Suprapubic skin (tissue), 4 donors: ENCODE data around the gene COP1. TPM values are rescaled to one million over a fixed set of nuclear protein-coding genes. Genes with fewer than 3 reads are reported as not detected.

ENCODE experiments used
- DNase-seq, 2 donors: peaks; one replicate each; pipeline ENCODE4 v3.0.0-alpha.2; 2019; ENCODE audit warnings: low spot score in 2 of 2
- H3K27ac ChIP-seq: fragments of 200-600 bp; sonication (generic); one replicate; pipeline ENCODE4 v1.5.1; 2019
- H3K27me3 ChIP-seq: fragments of 200-600 bp; sonication (generic); one replicate; pipeline ENCODE4 v1.5.1; 2019
- H3K36me3 ChIP-seq: fragments of 200-600 bp; sonication (generic); one replicate; pipeline ENCODE4 v1.5.1; 2019
- H3K4me1 ChIP-seq: fragments of 200-600 bp; sonication (generic); one replicate; pipeline ENCODE4 v1.5.1; 2019
- H3K4me3 ChIP-seq: fragments of 200-600 bp; sonication (generic); one replicate; pipeline ENCODE4 v1.5.1; 2019; ENCODE audit warnings: mild to moderate bottlenecking
- H3K9me3 ChIP-seq: fragments of 200-600 bp; sonication (generic); one replicate; pipeline ENCODE4 v1.5.1; 2019
- EP300 ChIP-seq: sonication (generic); formaldehyde crosslinking; IDR thresholded peaks from one replicate; pipeline ENCODE4 v1.6.1; 2017; ENCODE audit warnings: antibody characterized with exemption
- POLR2A ChIP-seq, 2 donors: fragments of 450-650 bp; IDR thresholded peaks; one replicate each; pipeline ENCODE4 v1.6.1; 2017; ENCODE audit warnings: antibody characterized with exemption in 2 of 2, mild to moderate bottlenecking in 2 of 2, moderate library complexity in 2 of 2
- POLR2AphosphoS5 ChIP-seq, 3 donors: sonication (generic); formaldehyde crosslinking; IDR thresholded peaks; one replicate each; pipeline ENCODE4 v1.6.1; 2017; ENCODE audit warnings: antibody characterized with exemption in 3 of 3
- WGBS: methylation state at CpG from one replicate; pipeline ENCODE4 v1.1.5; 2018; 5-methylcytosine and 5-hydroxymethylcytosine counted together
- total RNA-seq, 4 donors: library from RNA; depleted of rRNA; stranded (reverse); fragments of >200 nt; gene quantifications; one replicate each; pipeline ENCODE4 v1.1.0, GENCODE V29; 2016
- TF ChIP-seq, protein P1 (sequence below), 2 donors: fragments of 200-600 bp in 1 of 2; fragments of 450-650 bp in 1 of 2; sonication (generic) in 1 of 2; IDR thresholded peaks; one replicate each; pipeline ENCODE4 v1.5.1; 2016 to 2019; ENCODE audit warnings: antibody characterized with exemption in 2 of 2, mild to moderate bottlenecking in 1 of 2, moderate library complexity in 1 of 2

COP1 gene
- total RNA-seq, 4 donors from 2014 or later = 33.2 to 84.1 (median 52.3) TPM

DNA sequence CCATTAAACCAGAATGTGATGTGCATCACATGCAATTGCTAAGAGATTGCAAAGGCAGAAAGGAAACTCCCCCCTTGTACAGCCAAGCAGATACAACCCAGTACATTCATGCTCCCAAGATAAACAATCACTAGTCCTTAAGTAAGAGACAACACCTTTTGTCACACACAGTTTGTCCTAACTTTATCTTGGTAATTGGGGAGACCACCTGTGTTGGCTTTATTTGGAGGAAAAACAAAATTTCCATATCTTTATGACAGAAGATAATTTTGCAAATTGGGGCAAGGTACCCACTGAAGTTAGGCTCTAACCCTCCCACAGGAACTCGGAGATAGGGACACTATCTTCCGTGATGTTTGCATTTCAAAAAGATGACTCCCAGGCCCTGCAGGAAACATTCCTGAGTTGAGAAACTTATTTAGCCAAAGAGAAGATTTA lies 288.7 kb downstream of the COP1 start:
- Histone ChIP-seq H3K36me3 (no peaks in the 10 kb centered on the region), H3K9me3 (no peaks in the 10 kb centered on the region), H3K4me3 (no peak overlapping the region), H3K27me3 (no peaks in the 10 kb centered on the region), H3K27ac (no peak overlapping the region), H3K4me1 (no peaks in the 10 kb centered on the region)
- TF ChIP-seq POLR2A (IDR thresholded peaks at IDR 0.05) (no peak), POLR2AphosphoS5 (IDR thresholded peaks at IDR 0.05) (no peak), EP300 (no peak)
- TF ChIP-seq, protein P1, sequence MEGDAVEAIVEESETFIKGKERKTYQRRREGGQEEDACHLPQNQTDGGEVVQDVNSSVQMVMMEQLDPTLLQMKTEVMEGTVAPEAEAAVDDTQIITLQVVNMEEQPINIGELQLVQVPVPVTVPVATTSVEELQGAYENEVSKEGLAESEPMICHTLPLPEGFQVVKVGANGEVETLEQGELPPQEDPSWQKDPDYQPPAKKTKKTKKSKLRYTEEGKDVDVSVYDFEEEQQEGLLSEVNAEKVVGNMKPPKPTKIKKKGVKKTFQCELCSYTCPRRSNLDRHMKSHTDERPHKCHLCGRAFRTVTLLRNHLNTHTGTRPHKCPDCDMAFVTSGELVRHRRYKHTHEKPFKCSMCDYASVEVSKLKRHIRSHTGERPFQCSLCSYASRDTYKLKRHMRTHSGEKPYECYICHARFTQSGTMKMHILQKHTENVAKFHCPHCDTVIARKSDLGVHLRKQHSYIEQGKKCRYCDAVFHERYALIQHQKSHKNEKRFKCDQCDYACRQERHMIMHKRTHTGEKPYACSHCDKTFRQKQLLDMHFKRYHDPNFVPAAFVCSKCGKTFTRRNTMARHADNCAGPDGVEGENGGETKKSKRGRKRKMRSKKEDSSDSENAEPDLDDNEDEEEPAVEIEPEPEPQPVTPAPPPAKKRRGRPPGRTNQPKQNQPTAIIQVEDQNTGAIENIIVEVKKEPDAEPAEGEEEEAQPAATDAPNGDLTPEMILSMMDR (IDR thresholded peaks at IDR 0.05) = no peak
- 76% methylated on average over 2 of the region's 2 CpGs for WGBS
- no peak for DNase-seq

DNA sequence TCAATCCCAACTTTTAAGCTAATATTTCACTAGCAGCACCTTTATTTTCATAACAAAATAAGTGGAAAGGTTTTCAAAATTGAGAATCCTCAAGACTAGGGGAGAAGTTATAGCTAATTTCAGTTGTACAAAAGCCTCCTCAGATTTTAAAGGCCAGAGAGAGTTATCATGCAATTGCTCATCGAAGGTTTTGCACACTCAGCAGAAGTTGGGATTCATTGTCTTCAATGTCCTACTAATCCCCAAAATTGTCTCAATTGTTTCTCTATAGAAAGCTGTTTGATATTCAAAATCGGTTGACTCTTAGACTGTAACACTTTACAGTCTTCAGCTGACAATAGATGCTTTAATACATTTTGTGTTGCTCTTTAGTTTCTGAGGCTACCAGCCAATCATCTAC lies 293.0 kb downstream of the COP1 start:
- H3K27me3 ChIP-seq = no peaks in the 10 kb centered on the region
- peaks cover 22% of the 10 kb centered on the region for H3K9me3 ChIP-seq
- H3K4me3 ChIP-seq = no peak overlapping the region
- H3K36me3 ChIP-seq = no peaks in the 10 kb centered on the region
- no peak overlapping the region for H3K27ac ChIP-seq
- DNase-seq = no peak
- WGBS = 91% methylated on average over 2 of the region's 2 CpGs
- no peaks in the 10 kb centered on the region for H3K4me1 ChIP-seq
- TF ChIP-seq POLR2AphosphoS5 (IDR thresholded peaks at IDR 0.05) (no peak), POLR2A (IDR thresholded peaks at IDR 0.05) (no peak), EP300 (no peak)
- TF ChIP-seq, protein P1 (IDR thresholded peaks at IDR 0.05) = no peak

DNA sequence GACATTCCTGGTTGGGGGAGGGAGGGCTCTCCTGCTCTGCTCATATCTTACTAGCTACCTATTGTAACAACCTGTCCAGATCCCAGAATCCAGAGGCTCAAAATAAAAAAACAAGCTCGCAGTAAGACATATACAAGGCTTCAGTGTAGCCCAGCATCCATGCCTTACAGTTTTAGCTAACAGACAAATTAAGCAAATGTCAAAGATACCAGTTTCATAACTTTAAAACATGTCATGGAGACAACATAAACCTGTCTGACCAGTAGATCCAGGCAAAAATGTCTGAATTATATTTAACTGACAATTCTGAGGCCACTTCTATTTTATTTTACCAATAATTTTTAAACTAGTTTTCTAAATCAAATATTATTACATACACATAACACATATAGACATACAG lies 295.9 kb downstream of the COP1 start:
- WGBS = 89% methylated on average over 1 of the region's 1 CpG
- Histone ChIP-seq H3K4me3 (no peak overlapping the region), H3K9me3 (peaks cover 22% of the 10 kb centered on the region), H3K4me1 (no peaks in the 10 kb centered on the region), H3K27ac (no peak overlapping the region), H3K36me3 (no peaks in the 10 kb centered on the region), H3K27me3 (no peaks in the 10 kb centered on the region)
- DNase-seq = no peak
- TF ChIP-seq, protein P1 (IDR thresholded peaks at IDR 0.05) = no peak
- TF ChIP-seq EP300 (no peak), POLR2AphosphoS5 (IDR thresholded peaks at IDR 0.05) (no peak), POLR2A (IDR thresholded peaks at IDR 0.05) (no peak)

DNA sequence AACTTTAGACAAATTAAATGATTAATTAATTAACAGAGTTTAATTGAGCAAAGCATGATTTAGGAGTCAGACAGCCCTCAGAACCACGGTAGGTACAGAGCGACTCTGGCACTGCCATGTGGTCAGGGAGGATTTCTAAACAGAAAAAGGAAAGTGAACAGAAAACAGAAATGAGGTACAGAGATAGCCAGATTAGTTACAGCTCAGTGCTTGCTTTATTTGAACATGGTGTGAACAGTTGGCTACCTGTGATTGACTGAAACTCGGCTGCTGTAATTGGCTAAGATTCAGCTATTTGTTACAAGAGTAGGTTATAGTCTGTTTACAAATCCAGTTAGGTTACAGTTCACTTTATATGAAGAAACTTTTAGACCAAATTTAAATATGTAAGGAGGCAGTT lies 300.7 kb downstream of the COP1 start:
- no peak for DNase-seq
- no peak overlapping the region for H3K4me3 ChIP-seq
- TF ChIP-seq EP300 (no peak), POLR2AphosphoS5 (IDR thresholded peaks at IDR 0.05) (no peak), POLR2A (IDR thresholded peaks at IDR 0.05) (no peak)
- TF ChIP-seq, protein P1 (IDR thresholded peaks at IDR 0.05) = no peak
- H3K27me3 ChIP-seq = no peaks in the 10 kb centered on the region
- H3K9me3 ChIP-seq = peaks cover 19% of the 10 kb centered on the region
- WGBS = 85% methylated on average over 3 of the region's 3 CpGs
- H3K36me3 ChIP-seq = no peaks in the 10 kb centered on the region
- H3K4me1 ChIP-seq = no peaks in the 10 kb centered on the region
- H3K27ac ChIP-seq = no peak overlapping the region

DNA sequence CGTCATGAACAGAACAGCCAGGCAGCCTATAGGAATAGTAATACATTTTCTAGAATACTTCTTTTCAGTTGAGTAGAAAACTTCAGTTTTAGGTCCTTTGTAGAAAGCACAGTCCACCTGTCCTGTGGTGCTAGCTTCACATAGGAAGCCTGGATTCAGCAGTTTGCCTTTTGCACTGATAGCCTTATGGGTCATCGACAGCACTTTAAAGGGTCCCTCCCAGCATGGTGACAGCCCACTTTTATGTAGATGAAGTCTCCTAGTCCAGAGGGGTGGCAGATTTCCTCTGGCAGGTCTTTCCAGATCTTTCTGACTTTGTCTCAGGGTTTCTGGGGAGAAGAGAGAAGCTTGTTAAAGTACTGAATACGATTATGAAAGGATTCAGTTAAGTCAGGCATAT lies 302.3 kb downstream of the COP1 start:
- Histone ChIP-seq H3K27me3 (no peaks in the 10 kb centered on the region), H3K27ac (no peak overlapping the region), H3K4me3 (no peak overlapping the region), H3K9me3 (peaks cover 7% of the 10 kb centered on the region), H3K4me1 (no peaks in the 10 kb centered on the region), H3K36me3 (no peaks in the 10 kb centered on the region)
- no peak for DNase-seq
- WGBS = 74% methylated on average over 3 of the region's 3 CpGs
- TF ChIP-seq POLR2A (IDR thresholded peaks at IDR 0.05) = no peak
- TF ChIP-seq POLR2AphosphoS5 (IDR thresholded peaks at IDR 0.05) = no peak
- TF ChIP-seq, protein P1 (IDR thresholded peaks at IDR 0.05) = no peak
- no peak for TF ChIP-seq EP300
